K562 treated with DMSO at 1 percent for 4 hours (cell line): Measurements from ENCODE around the gene TRIM59. TPM values are rescaled to one million over a fixed set of nuclear protein-coding genes. Genes with fewer than 3 reads are reported as not detected.

Experiments used
- total RNA-seq: library from RNA; unstranded; fragments of 300-600 nt; gene quantifications from 2 replicates; pipeline ENCODE4 v1.2.3, GENCODE V29; 2022; ENCODE audit not compliant: insufficient read depth

Gene TRIM59, protein sequence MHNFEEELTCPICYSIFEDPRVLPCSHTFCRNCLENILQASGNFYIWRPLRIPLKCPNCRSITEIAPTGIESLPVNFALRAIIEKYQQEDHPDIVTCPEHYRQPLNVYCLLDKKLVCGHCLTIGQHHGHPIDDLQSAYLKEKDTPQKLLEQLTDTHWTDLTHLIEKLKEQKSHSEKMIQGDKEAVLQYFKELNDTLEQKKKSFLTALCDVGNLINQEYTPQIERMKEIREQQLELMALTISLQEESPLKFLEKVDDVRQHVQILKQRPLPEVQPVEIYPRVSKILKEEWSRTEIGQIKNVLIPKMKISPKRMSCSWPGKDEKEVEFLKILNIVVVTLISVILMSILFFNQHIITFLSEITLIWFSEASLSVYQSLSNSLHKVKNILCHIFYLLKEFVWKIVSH
- total RNA-seq, result 16.6 and 22.8 TPM in 2 replicates

DNA sequence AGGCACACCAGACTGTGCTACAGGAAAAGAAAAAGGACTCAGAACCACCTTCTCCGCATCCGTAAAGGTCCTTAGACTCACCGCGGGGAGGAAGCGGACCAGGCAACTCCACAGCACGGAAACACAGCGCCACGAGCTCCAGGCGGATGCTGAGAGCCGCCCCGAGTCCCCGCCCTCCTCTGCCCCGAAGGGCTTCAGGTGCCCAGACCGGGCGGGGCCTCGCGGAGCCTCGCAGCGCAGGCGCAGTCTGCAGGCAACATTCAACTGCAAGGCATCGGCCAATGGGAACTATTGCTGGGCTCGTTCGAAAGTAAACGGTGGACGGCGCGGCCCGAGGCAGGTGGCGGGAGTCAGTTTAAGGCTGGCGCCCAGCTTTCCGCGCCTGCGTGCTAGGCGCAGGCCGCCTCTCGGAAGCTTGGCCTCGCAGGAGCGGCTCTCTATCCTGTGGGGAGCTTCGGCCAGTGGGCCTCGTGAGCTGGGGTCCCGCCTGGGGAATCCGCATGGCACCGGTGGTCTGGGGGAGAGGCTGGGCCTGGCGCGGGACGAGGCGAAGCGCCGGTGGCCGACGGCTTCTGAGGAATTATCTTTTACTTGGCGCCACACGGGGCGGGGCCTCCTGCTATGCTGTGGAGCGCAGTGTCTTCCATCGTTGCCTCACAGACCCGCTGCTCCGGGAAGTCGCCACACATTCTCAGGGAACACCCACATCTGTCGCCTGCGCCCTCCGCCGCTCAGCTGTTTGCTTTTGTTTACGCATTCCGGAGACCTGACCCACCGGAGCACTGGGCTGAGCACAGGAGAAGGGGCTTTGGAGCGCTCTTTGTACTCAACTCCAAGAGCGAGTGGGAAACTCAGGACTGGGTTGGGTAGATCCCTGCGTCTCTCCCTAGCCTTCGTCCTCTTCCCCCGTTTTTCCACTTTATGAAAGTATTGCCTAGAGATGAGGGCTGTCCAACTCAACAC is at the start of gene TRIM59:
Gene TRIM59 (minus strand): TSS at position 151 of the 963 bp plus-strand sequence. CDS start 10,603 bp downstream, outside the sequence.

GRCh38 chr3:160399125-160400029 is 50.2 kb downstream of the TRIM59 start, which contains the start of the genes IFT80 and SMC4:
IFT80 (minus strand) TSS chr3:160399225; CDS start chr3:160384600, 14,625 bp downstream.
SMC4 (plus strand) TSS chr3:160399650; CDS start chr3:160400827, 1,177 bp downstream.

Other genes starting within 250 kb of the TRIM59 start
- gene C3orf80, start 224.4 kb downstream of the TRIM59 start, total RNA-seq, result not detected in 2 replicates
- gene IFT80, start 50.6 kb downstream of the TRIM59 start, total RNA-seq, result 10.0 and 11.1 TPM in 2 replicates
- gene SMC4, start 50.1 kb downstream of the TRIM59 start, total RNA-seq, result 113 and 118 TPM in 2 replicates
- 9.4 and 14.6 TPM in 2 replicates for gene KPNA4, start 115.8 kb upstream of the TRIM59 start, total RNA-seq
- not detected in 2 replicates for gene ARL14, start 227.4 kb upstream of the TRIM59 start, total RNA-seq